NCI-H2196 treated with DMSO at 0.1 percent for 48 hours (cell line): ENCODE results near the gene CAMK2G.
"Not testable (repeated sequence)": the region's sequence is repeated elsewhere in the genome, so short reads cannot be mapped to it uniquely, and the experiment has no call there.

Experiments
- DNase-seq: peaks from one replicate; lab custom pipeline; 2025; ENCODE audit not compliant: unreplicated experiment; lab: John Stamatoyannopoulos, UW

Gene CAMK2G

GRCh38 chr10:73905256-73906020 is 31.1 kb upstream of the CAMK2G start:
- DNase-seq = no peak

GRCh38 chr10:73902351-73902750 is 28.0 kb upstream of the CAMK2G start:
- DNase-seq = no peak

GRCh38 chr10:73901261-73901660 is 26.9 kb upstream of the CAMK2G start:
- DNase-seq = no peak

DNA sequence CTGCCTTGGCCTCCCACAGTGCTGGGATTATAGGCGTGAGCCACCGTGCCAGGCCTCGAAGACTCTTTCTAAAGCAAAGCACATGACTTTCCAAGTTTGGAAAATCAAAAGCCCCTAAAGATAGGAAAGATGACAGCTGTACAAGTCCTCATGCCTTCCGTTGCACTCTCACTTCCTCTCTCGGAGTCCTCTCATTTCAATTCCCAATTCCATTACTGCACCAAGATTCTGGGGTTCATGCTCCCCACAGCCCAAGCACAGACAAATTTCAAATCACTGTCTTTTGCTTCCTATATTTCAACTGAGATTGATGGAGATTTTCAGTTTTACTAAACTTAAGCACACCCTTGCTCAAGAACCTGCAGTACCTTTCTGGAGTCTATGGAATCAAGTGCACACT is 25.7 kb upstream of the CAMK2G start:
- DNase-seq = no peak

DNA sequence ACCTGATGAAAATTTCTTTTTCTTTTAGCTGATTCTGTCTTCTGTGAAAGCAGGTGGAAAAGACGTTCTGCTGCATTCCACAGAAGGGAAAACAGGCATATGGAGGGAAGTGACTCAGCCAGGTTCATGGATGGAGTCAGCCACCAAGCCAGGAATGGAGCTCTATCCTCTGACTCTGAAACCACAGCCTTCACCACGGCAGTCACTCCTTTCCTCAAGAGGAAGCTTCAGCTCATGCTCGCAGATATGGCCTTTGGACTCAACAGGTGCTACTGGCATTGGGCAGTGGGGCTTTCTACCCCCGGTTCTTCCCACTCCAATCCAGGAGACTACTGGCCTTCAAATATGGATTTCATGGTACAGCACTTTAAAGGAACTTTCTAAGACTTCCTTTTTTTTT is 25.1 kb upstream of the CAMK2G start:
- DNase-seq = no peak

GRCh38 chr10:73898730-73899410 is 24.5 kb upstream of the CAMK2G start:
- DNase-seq = no peak

GRCh38 chr10:73897693-73898092 is 23.3 kb upstream of the CAMK2G start:
- DNase-seq = no peak

- DNase-seq = not testable (repeated sequence)
These were observed 21.0 kb upstream of the CAMK2G start for GRCh38 chr10:73895381-73895780.

DNA sequence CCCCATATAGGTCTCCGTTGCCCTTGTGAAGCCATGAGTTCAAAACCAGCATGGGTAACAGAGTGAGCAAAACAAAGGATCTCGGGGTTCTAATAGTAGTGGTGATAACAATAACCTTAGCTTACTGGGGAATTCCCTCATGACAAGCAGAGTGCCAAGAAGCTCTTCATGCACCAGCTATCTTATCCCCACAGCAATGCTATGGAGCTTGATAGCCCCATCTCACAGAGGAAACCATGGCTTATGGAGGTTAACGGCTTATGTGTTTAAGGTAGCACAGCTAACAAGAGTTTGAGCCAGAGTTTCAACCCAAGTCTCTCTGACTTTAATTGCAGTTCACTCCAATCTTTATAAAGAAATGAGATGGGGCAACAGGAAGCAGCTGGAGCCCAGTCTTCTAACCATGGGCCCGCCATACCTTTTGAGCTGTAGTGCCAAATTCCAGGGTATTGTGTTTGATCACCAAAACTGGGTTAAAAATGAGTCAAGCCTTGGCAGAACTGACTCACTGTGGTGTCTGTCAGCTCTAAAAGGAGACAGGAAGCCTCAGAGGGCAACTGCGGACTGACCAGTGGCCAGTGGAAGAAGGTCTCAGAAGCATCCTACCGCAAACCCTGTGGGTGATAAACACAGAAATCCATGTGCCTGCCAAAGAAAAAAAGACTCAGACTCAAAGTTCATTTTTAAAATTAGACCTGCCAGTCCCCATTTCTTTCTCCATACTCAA is 20.1 kb upstream of the CAMK2G start:
- no peak for DNase-seq

- DNase-seq = no peak
These were observed 19.1 kb upstream of the CAMK2G start for GRCh38 chr10:73893426-73893825.

DNA sequence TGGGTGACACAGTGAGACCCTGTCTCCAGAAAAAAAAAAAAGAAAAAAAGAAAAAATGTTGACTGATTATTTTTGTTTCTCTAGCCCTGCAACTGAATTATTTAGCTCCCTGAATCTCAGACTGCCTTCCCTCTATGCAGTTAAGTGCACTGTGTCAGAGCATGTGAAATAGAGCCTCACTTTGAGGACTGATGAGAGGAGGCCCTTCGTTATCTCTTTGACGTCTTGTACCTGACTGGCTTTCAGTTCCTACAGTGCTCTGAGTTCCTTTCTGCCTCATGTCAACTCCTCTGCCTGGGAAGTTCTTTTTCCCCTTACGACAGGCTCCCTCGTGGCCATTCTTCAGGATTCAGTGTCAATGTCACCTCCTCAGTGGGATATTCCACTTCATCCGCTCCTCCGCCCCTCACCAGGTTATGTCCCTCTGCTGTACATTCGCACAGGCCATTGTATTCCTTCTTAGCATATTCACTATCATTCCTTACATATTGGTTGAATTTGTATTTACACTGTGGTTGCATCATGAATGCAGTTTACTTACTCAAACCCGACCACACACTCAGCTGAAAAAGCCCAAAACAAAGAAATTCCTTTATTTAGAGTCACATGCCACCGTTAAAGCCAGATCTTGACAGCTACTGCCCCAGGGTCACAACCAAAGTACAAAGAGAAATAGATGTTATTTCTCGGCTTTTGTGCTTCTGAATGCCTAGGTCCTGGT is 18.1 kb upstream of the CAMK2G start:
- no peak for DNase-seq

- no peak for DNase-seq
These were observed 17.2 kb upstream of the CAMK2G start for GRCh38 chr10:73891540-73891939.

DNA sequence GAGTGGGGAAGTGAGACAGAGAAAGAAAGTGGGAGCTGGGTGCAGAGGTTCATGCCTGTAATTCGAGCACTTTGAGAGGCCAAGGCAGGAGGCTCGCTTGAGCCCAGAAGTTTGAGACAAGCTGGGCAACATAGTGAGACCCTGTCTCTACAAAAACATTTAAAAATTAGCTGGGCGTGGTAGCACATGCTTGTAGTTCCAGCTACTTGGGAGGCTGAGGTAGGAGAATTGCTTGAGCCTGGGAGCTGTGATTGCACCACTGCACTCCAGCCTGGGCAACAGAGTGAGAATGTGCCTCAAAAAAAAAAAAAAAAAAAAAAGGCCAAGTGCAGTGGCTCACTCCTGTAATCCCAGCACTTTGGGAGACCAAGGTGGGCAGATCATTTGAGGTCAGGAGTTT is 16.5 kb upstream of the CAMK2G start:
- DNase-seq = not testable (repeated sequence)

GRCh38 chr10:73890261-73890660 is 15.9 kb upstream of the CAMK2G start:
- no peak for DNase-seq

GRCh38 chr10:73889416-73889815 is 15.1 kb upstream of the CAMK2G start:
- not testable (repeated sequence) for DNase-seq

DNA sequence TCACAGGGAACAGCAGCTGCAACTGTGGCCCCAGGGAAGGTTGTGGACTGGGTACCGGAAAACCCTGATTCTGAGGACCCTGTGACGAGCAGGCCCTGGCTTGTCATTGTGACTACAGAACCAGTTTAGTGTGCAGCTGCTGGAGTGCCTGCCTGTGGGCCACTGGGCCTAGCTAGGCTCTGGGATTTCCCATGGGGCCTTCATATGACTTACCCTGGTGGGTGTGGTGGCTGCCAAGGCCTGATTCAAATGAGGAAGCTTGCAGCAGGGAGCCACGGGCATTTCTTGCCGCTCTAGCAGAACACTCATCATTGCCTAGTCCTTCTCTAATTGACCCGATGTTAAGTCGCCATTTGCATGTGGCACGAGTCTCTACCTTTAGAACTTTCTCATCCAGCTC is 14.7 kb upstream of the CAMK2G start:
- no peak for DNase-seq

DNA sequence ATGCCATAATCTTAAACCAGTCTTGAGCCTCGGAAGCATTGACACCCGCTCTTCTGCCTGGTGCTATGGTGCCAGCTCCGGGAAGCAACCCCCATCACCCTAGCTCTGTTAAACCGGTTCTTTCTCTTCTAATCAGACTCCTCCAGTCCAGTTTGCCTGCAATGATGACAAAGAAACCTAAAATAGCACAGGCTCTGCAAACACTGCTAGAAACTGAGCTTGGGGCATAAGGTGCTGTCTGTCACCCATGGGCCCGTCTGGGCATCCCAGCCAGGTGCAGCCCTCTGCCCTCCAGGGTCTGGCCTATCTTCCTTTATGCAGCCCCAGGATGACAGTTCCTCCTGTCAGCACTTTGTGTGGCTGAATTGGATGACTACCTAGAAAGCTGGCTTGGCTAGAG is 14.2 kb upstream of the CAMK2G start:
- DNase-seq = no peak

DNA sequence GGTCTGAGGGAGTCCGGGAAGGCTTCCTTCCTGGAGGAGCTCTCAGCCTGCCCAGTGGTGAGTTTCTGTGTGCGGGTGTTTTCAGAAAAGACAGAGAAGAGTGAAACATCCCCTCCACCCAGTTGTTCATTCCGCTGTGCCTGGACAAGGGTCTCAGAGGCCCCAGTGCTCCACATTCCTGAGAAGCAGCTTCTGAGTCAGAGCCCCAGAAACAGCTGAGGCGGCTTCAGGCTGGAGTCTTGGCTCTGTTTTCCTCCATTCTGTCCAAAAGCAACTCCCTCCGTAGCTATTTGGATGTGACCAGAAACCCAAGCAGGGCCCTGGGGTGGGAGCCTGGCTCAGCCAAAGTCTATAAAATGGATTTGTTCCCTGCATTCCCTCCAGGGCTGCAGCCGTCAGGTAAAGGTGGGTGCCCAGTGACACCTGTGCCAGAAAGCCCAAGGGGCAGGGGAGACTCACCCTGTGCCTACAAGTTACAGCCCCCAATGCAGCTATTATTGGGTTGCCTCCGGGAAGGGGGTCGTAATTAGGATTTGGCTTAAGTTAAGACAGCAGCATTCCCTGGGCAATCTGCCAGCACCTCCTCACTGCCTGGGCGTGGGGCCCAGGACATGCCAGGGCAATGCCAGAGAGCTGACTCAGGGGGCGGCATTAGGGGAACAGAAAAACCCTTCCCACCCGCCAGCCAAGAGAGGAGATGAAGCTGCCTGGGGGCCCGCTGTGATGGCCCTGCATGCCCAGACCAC is 13.1 kb upstream of the CAMK2G start:
- DNase-seq = peak; percentile 41

- DNase-seq = no peak
These were observed 12.4 kb upstream of the CAMK2G start for GRCh38 chr10:73886661-73887293.

GRCh38 chr10:73886085-73886529 is 11.8 kb upstream of the CAMK2G start:
- peak; percentile 79 for DNase-seq
